CD8-positive, alpha-beta memory T cell (primary cell): ENCODE results near the gene CBFA2T3. TPM values are rescaled to one million over a fixed set of nuclear protein-coding genes. Genes with fewer than 3 reads are reported as not detected.

Source experiments
- CTCF ChIA-PET: fragments of 350-600 bp; sonication (Branson Sonifier 250); formaldehyde crosslinking; loops from one replicate; lab custom pipeline; 2021; ENCODE audit warnings: antibody characterized with exemption; lab: Charles Lee
- POLR2A ChIA-PET: fragments of 350-600 bp; sonication (Branson Sonifier 250); formaldehyde crosslinking; loops from one replicate; lab custom pipeline; 2021; ENCODE audit warnings: antibody characterized with exemption; lab: Charles Lee
- DNase-seq, 5 donors: peaks; one replicate each; pipeline versions ENCODE4 v3.0.0 to v3.0.0-alpha.2; 2020 to 2022; ENCODE audit warnings: mixed read lengths in 1 of 5
- H3K27ac ChIP-seq: one replicate; pipeline ENCODE4 v1.7.0; 2013; ENCODE audit warnings: low read depth, mild to moderate bottlenecking, low read length, moderate library complexity
- H3K27me3 ChIP-seq: 2 replicates; pipeline ENCODE4 v1.7.0; 2013; ENCODE audit warnings: low read length, mild to moderate bottlenecking; ENCODE audit not compliant: insufficient read depth, poor library complexity, severe bottlenecking
- H3K36me3 ChIP-seq: 2 replicates; pipeline ENCODE4 v1.7.0; 2013; ENCODE audit warnings: mild to moderate bottlenecking, low read length, moderate library complexity; ENCODE audit not compliant: insufficient read depth
- H3K4me1 ChIP-seq: 2 replicates; pipeline ENCODE4 v1.7.0; 2013; ENCODE audit warnings: mild to moderate bottlenecking, low read length, moderate library complexity; ENCODE audit not compliant: insufficient read depth
- H3K4me3 ChIP-seq: 2 replicates; pipeline ENCODE4 v1.7.0; 2013; ENCODE audit warnings: mild to moderate bottlenecking, low read length
- H3K9me3 ChIP-seq: 2 replicates; pipeline ENCODE4 v1.7.0; 2013; ENCODE audit warnings: mild to moderate bottlenecking, low read length
- H3K27ac Mint-ChIP-seq, 8 donors: one replicate each; pipeline ENCODE4 v1.8.0; 2020 to 2021; ENCODE audit warnings: mixed read lengths in 8 of 8, mild to moderate bottlenecking in 6 of 8, inconsistent platforms in 3 of 8, moderate library complexity in 3 of 8
- H3K27me3 Mint-ChIP-seq, 2 donors: one replicate each; pipeline ENCODE4 v1.8.0; 2020 to 2021; ENCODE audit warnings: mixed read lengths in 2 of 2, mild to moderate bottlenecking in 1 of 2, moderate library complexity in 1 of 2
- H3K36me3 Mint-ChIP-seq, 3 donors: one replicate each; pipeline ENCODE4 v1.8.0; 2020 to 2021; ENCODE audit warnings: mixed read lengths in 3 of 3, inconsistent platforms in 1 of 3, mild to moderate bottlenecking in 1 of 3
- H3K4me1 Mint-ChIP-seq, 3 donors: one replicate each; pipeline ENCODE4 v1.8.0; 2020 to 2021; ENCODE audit warnings: mixed read lengths in 3 of 3, inconsistent platforms in 1 of 3, mild to moderate bottlenecking in 1 of 3
- H3K4me3 Mint-ChIP-seq, 7 donors: one replicate each; pipeline ENCODE4 v1.8.0; 2020 to 2021; ENCODE audit warnings: mixed read lengths in 7 of 7, mild to moderate bottlenecking in 6 of 7, moderate library complexity in 4 of 7, inconsistent platforms in 2 of 7
- H3K9me3 Mint-ChIP-seq, 5 donors: one replicate each; pipeline ENCODE4 v1.8.0; 2020 to 2022; ENCODE audit warnings: mixed read lengths in 5 of 5, mild to moderate bottlenecking in 3 of 5, moderate library complexity in 2 of 5, inconsistent platforms in 1 of 5
- polyA plus RNA-seq: library from polyadenylated mRNA; unstranded; fragments of 300-500 nt; fragmentation: Illumina TruSeq; gene quantifications from one replicate; pipeline ENCODE4 v1.2.3, GENCODE V29; 2021
- total RNA-seq, 2 experiments: library from RNA; stranded (reverse); gene quantifications; one replicate each; pipeline ENCODE4 v1.2.3, GENCODE V29; 2021

Gene CBFA2T3
- total RNA-seq: under 1 TPM in 1 of 2 experiments, not detected in 1; 0.22 TPM
- polyA plus RNA-seq: not detected

- peak within 1 kb of the TSS in 1 of 8 donors; percentile 43 for H3K27ac Mint-ChIP-seq
- no peaks in the 10 kb centered on the region for H3K36me3 Mint-ChIP-seq
- H3K9me3 ChIP-seq: no peaks in the 10 kb centered on the region
- H3K4me1 ChIP-seq: no peaks in the 10 kb centered on the region
- peak within 1 kb of the TSS; percentile 88 for H3K27ac ChIP-seq
- POLR2A ChIA-PET: no interaction called here
- H3K27me3 ChIP-seq: peaks cover 3% of the 10 kb centered on the region
- no peak within 1 kb of the TSS for H3K4me3 Mint-ChIP-seq
- peaks cover 13 to 34% of the 10 kb centered on the region in 2 donors for H3K27me3 Mint-ChIP-seq
- no peaks in the 10 kb centered on the region for H3K9me3 Mint-ChIP-seq
- H3K4me3 ChIP-seq: no peak within 1 kb of the TSS
- DNase-seq: no peak
- no peaks in the 10 kb centered on the region for H3K4me1 Mint-ChIP-seq
- H3K36me3 ChIP-seq: no peaks in the 10 kb centered on the region
- CTCF ChIA-PET: no interaction called here
Measured at GRCh38 chr16:88977018-88977811, at the start of gene CBFA2T3. TSS of gene CBFA2T3 (minus strand) at chr16:88977207. CDS start at chr16:88976807, 400 bp downstream.

GRCh38 chr16:89026121-89026612 lies 49.2 kb upstream of the CBFA2T3 start:
- CTCF ChIA-PET: no interaction called here
- H3K36me3 ChIP-seq: no peaks in the 10 kb centered on the region
- Mint-ChIP-seq H3K4me1 (peaks cover 12 to 34% (median 21%) of the 10 kb centered on the region in 3 donors), H3K4me3 (peak overlapping the region in 4 of 7 donors; percentile 2 to 79 (median 42)), H3K9me3 (peaks cover 10 to 19% (median 13%) of the 10 kb centered on the region in 5 donors), H3K27ac (peak overlapping the region; percentile 29 to 91 (median 66)), H3K36me3 (peaks cover 0 to 20% (median 0%) of the 10 kb centered on the region in 3 donors), H3K27me3 (peaks cover 3 to 4% of the 10 kb centered on the region in 2 donors)
- DNase-seq: peak in 4 of 5 donors; percentile 23 to 76 (median 62)
- POLR2A ChIA-PET: no interaction called here
- H3K27ac ChIP-seq: no peak overlapping the region
- no peaks in the 10 kb centered on the region for H3K9me3 ChIP-seq
- H3K27me3 ChIP-seq: no peaks in the 10 kb centered on the region
- H3K4me1 ChIP-seq: peaks cover 7% of the 10 kb centered on the region
- no peak overlapping the region for H3K4me3 ChIP-seq

- peaks cover 0 to 20% (median 0%) of the 10 kb centered on the region in 3 donors for H3K36me3 Mint-ChIP-seq
- H3K27ac Mint-ChIP-seq: peak overlapping the region in 6 of 8 donors; percentile 29 to 91 (median 80)
- H3K4me3 Mint-ChIP-seq: peak overlapping the region in 3 of 7 donors; percentile 2 to 79 (median 44)
- no peak overlapping the region for H3K27ac ChIP-seq
- peaks cover 3 to 4% of the 10 kb centered on the region in 2 donors for H3K27me3 Mint-ChIP-seq
- H3K9me3 ChIP-seq: no peaks in the 10 kb centered on the region
- no peak for DNase-seq
- H3K4me1 Mint-ChIP-seq: peaks cover 12 to 34% (median 20%) of the 10 kb centered on the region in 3 donors
- ChIA-PET POLR2A (no interaction called here), CTCF (no interaction called here)
- peaks cover 7% of the 10 kb centered on the region for H3K4me1 ChIP-seq
- H3K4me3 ChIP-seq: no peak overlapping the region
- no peaks in the 10 kb centered on the region for H3K36me3 ChIP-seq
- H3K9me3 Mint-ChIP-seq: peaks cover 10 to 19% (median 13%) of the 10 kb centered on the region in 5 donors
- no peaks in the 10 kb centered on the region for H3K27me3 ChIP-seq
Measured at GRCh38 chr16:89025636-89026035, 48.6 kb upstream of the CBFA2T3 start.

- Histone ChIP-seq H3K4me1 (peaks cover 7% of the 10 kb centered on the region), H3K27me3 (no peaks in the 10 kb centered on the region), H3K4me3 (no peak overlapping the region), H3K9me3 (no peaks in the 10 kb centered on the region), H3K36me3 (no peaks in the 10 kb centered on the region), H3K27ac (no peak overlapping the region)
- H3K27me3 Mint-ChIP-seq: peaks cover 3 to 10% of the 10 kb centered on the region in 2 donors
- H3K27ac Mint-ChIP-seq: peak overlapping the region in 5 of 8 donors; percentile 53 to 84 (median 72)
- peaks cover 10 to 19% (median 13%) of the 10 kb centered on the region in 5 donors for H3K9me3 Mint-ChIP-seq
- DNase-seq: no peak
- peak overlapping the region in 1 of 7 donors; percentile 56 for H3K4me3 Mint-ChIP-seq
- H3K4me1 Mint-ChIP-seq: peaks cover 18 to 42% (median 25%) of the 10 kb centered on the region in 3 donors
- H3K36me3 Mint-ChIP-seq: peaks cover 0 to 20% (median 0%) of the 10 kb centered on the region in 3 donors
- POLR2A ChIA-PET: no interaction called here
- CTCF ChIA-PET: no interaction called here
Measured at GRCh38 chr16:89024546-89025060, 47.6 kb upstream of the CBFA2T3 start.

GRCh38 chr16:89023621-89024511 lies 46.9 kb upstream of the CBFA2T3 start:
- ChIA-PET POLR2A (no interaction called here), CTCF (no interaction called here)
- H3K36me3 Mint-ChIP-seq: peaks cover 0 to 20% (median 0%) of the 10 kb centered on the region in 3 donors
- peaks cover 10 to 19% (median 13%) of the 10 kb centered on the region in 5 donors for H3K9me3 Mint-ChIP-seq
- H3K4me1 Mint-ChIP-seq: peaks cover 18 to 42% (median 25%) of the 10 kb centered on the region in 3 donors
- peaks cover 7% of the 10 kb centered on the region for H3K4me1 ChIP-seq
- H3K27me3 ChIP-seq: no peaks in the 10 kb centered on the region
- no peaks in the 10 kb centered on the region for H3K36me3 ChIP-seq
- H3K27ac Mint-ChIP-seq: peak overlapping the region in 1 of 8 donors; percentile 53
- peaks cover 3 to 10% of the 10 kb centered on the region in 2 donors for H3K27me3 Mint-ChIP-seq
- no peaks in the 10 kb centered on the region for H3K9me3 ChIP-seq
- DNase-seq: peak in 1 of 5 donors; percentile 22
- no peak overlapping the region for H3K4me3 Mint-ChIP-seq
- no peak overlapping the region for H3K4me3 ChIP-seq
- H3K27ac ChIP-seq: no peak overlapping the region

- no peak overlapping the region for H3K4me3 ChIP-seq
- Mint-ChIP-seq H3K9me3 (peaks cover 10 to 19% (median 13%) of the 10 kb centered on the region in 5 donors), H3K4me1 (peaks cover 18 to 42% (median 25%) of the 10 kb centered on the region in 3 donors), H3K36me3 (peaks cover 0 to 20% (median 0%) of the 10 kb centered on the region in 3 donors), H3K27me3 (peaks cover 3 to 14% of the 10 kb centered on the region in 2 donors), H3K4me3 (peak overlapping the region in 2 of 7 donors; percentile 38 to 45), H3K27ac (peak overlapping the region in 3 of 8 donors; percentile 9 to 27 (median 15))
- no peaks in the 10 kb centered on the region for H3K36me3 ChIP-seq
- H3K9me3 ChIP-seq: no peaks in the 10 kb centered on the region
- POLR2A ChIA-PET: no interaction called here
- CTCF ChIA-PET: no interaction called here
- H3K27ac ChIP-seq: no peak overlapping the region
- H3K4me1 ChIP-seq: peaks cover 7% of the 10 kb centered on the region
- no peaks in the 10 kb centered on the region for H3K27me3 ChIP-seq
- peak in 1 of 5 donors; percentile 36 for DNase-seq
Measured at GRCh38 chr16:89023151-89023551, 46.1 kb upstream of the CBFA2T3 start.

- Histone ChIP-seq H3K4me1 (peaks cover 7% of the 10 kb centered on the region), H3K9me3 (no peaks in the 10 kb centered on the region), H3K36me3 (no peaks in the 10 kb centered on the region), H3K27ac (no peak overlapping the region), H3K27me3 (no peaks in the 10 kb centered on the region), H3K4me3 (no peak overlapping the region)
- no peak overlapping the region for H3K4me3 Mint-ChIP-seq
- DNase-seq: peak in 1 of 5 donors; percentile 30
- peaks cover 18 to 37% (median 23%) of the 10 kb centered on the region in 3 donors for H3K4me1 Mint-ChIP-seq
- H3K27me3 Mint-ChIP-seq: peaks cover 3 to 18% of the 10 kb centered on the region in 2 donors
- H3K27ac Mint-ChIP-seq: no peak overlapping the region
- peaks cover 0 to 15% (median 0%) of the 10 kb centered on the region in 3 donors for H3K36me3 Mint-ChIP-seq
- CTCF ChIA-PET: no interaction called here
- POLR2A ChIA-PET: no interaction called here
- peaks cover 7 to 14% (median 11%) of the 10 kb centered on the region in 5 donors for H3K9me3 Mint-ChIP-seq
Measured at GRCh38 chr16:89022051-89022836, 45.2 kb upstream of the CBFA2T3 start.
